ENCODE measurements around the gene SF3A1.

GRCh38 chr22:30292069-30292970 is 64.4 kb downstream of the SF3A1 start:
- TF ChIP-seq, protein P1, sequence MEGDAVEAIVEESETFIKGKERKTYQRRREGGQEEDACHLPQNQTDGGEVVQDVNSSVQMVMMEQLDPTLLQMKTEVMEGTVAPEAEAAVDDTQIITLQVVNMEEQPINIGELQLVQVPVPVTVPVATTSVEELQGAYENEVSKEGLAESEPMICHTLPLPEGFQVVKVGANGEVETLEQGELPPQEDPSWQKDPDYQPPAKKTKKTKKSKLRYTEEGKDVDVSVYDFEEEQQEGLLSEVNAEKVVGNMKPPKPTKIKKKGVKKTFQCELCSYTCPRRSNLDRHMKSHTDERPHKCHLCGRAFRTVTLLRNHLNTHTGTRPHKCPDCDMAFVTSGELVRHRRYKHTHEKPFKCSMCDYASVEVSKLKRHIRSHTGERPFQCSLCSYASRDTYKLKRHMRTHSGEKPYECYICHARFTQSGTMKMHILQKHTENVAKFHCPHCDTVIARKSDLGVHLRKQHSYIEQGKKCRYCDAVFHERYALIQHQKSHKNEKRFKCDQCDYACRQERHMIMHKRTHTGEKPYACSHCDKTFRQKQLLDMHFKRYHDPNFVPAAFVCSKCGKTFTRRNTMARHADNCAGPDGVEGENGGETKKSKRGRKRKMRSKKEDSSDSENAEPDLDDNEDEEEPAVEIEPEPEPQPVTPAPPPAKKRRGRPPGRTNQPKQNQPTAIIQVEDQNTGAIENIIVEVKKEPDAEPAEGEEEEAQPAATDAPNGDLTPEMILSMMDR (conservative IDR thresholded peaks at IDR 0.05 in 1 of 2, IDR thresholded peaks at IDR 0.05 in 1 of 2; ENCODE audit: low read depth in 1 of 2, low read length in 2 of 2) = no peak
- no peak for TF ChIP-seq EZH2 (IDR thresholded peaks at IDR 0.05; ENCODE audit: low read length, missing control alignments)

Measured in fibroblast of lung (primary cell).